CD4-positive, alpha-beta T cell treated with Interleukin-21 for 1 hour (primary cell): Measurements from ENCODE around the gene VIPR2.

Experiments
- DNase-seq: peaks from one replicate; pipeline ENCODE4 v3.0.0-alpha.2; 2020

Gene VIPR2

GRCh38 chr7:159157714-159158113 lies 13.0 kb upstream of the VIPR2 start:
- no peak for DNase-seq

DNA sequence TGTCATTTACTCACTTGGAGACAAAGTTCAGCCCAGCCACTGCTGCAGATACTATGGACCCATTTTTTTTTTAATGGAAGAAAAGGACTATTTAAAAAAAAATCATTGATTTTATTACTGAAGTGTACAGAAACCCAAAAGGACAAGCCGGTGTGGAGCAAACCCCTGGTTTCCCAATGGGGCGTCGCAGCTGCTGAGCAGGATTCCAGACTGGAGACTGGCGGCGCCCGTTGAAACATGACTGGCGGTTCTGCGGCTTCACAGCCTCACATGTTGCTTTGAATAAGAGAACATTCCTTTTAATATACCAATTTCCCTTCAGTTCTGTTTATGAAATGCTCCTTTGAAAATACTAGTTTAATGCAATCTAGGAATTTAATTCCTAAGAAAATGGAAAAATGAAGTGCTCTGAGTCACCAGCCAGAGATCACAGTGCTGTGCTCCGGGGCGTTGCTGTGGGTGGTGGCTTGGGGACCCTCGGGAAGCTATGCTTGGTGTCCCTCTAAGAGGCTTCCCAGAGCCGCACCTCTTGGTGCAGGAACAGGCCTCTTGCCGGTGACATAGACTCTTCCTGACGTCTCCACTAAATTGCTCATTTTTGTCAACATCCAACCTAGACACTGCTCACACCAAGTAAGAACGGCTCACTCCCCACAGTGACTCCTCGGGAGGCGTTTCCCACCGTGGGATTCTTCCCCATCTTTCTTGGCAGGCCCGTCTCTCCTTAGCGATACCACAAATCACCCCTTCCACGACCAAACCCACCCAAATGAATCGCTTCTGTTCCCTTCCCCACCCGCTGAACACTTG lies 12.0 kb upstream of the VIPR2 start:
- DNase-seq = no peak

- DNase-seq = no peak
Observed at GRCh38 chr7:159155410-159155809, 10.7 kb upstream of the VIPR2 start.

- no peak for DNase-seq
Observed at GRCh38 chr7:159154243-159154642, 9.6 kb upstream of the VIPR2 start.

DNA sequence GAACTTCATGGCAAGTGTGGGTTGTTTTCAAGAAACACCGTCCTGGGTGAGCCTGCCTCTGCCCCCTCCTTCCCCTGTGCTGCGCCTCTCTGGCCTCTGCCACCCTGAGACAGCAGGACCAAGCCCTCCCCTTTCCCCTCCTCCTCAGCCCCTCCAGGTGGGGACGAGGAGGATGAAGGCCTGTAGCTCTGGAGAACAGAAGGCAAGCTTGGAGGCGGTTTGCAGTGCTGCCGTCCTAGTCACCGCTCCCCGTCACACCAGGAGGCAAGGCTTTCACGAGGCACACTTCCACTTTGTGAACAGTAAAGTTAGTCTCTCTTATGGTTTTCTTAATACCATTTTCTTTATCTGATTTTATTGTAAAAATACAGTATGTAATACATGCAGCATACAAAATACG lies 8.8 kb upstream of the VIPR2 start:
- no peak for DNase-seq

- DNase-seq = no peak
Observed at GRCh38 chr7:159152816-159153215, 8.1 kb upstream of the VIPR2 start.

GRCh38 chr7:159151231-159151630 lies 6.6 kb upstream of the VIPR2 start:
- DNase-seq = no peak

GRCh38 chr7:159149488-159149887 lies 4.8 kb upstream of the VIPR2 start:
- no peak for DNase-seq

GRCh38 chr7:159148430-159149395 lies 4.0 kb upstream of the VIPR2 start:
- no peak for DNase-seq

DNA sequence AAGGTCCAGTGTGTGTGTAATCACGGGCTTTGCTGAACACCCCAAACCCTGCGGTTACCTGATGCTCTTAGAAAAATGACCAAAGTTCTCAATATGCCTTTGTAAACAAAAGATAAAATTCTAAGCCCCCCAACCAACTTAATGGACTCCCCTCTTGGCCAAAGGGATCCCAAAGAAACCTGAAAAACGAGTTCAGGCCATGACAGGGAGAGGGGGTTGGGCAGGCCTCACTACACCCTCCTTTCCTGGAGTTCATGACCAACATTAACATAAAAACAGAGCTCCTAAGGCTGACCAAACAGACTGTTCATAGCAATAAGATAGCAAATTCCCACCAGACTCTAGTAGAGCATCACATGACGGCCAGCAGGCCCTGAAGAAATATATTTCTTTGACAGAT lies 3.0 kb upstream of the VIPR2 start:
- DNase-seq = no peak

DNA sequence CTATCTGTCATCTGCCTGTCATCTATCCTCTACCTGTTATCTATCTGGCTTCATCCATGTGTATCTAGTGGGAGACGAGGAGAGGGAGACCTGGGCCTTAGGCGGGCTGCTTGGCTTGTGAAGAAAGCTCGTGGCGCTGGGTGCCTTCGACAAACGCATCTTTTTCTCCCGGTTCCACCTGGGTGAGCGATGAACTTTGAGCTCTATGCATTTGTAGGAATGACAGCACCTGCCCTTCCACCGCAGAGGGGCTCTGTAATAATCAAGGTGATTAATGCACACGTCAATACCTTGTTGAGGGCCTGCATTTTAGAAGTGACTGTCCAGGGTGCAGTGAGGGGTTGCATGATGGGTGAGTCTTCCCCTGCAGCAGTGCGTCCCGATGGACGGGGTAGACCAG lies 2.6 kb upstream of the VIPR2 start:
- no peak for DNase-seq

- DNase-seq = no peak
Observed at GRCh38 chr7:159146084-159146858, 1.6 kb upstream of the VIPR2 start.

DNA sequence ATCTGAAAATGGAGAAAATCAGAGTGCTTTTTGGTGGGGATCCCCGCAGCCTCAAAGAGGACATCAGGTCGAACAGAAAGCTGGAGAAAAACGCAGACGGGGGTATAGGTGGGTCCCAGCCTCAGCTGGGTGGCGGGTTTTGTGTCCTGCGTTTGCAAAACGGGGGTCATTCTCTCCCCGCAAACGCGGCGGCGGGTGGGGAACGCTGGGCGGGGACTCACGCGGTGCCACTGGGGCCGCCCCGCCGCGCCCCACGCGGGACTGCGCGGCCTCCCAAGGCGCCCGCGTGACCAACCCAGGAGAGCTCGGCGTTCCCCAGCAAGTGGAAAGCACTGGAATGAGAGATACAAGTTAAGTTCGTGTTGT lies 806 bp upstream of the VIPR2 start:
- no peak for DNase-seq

DNA sequence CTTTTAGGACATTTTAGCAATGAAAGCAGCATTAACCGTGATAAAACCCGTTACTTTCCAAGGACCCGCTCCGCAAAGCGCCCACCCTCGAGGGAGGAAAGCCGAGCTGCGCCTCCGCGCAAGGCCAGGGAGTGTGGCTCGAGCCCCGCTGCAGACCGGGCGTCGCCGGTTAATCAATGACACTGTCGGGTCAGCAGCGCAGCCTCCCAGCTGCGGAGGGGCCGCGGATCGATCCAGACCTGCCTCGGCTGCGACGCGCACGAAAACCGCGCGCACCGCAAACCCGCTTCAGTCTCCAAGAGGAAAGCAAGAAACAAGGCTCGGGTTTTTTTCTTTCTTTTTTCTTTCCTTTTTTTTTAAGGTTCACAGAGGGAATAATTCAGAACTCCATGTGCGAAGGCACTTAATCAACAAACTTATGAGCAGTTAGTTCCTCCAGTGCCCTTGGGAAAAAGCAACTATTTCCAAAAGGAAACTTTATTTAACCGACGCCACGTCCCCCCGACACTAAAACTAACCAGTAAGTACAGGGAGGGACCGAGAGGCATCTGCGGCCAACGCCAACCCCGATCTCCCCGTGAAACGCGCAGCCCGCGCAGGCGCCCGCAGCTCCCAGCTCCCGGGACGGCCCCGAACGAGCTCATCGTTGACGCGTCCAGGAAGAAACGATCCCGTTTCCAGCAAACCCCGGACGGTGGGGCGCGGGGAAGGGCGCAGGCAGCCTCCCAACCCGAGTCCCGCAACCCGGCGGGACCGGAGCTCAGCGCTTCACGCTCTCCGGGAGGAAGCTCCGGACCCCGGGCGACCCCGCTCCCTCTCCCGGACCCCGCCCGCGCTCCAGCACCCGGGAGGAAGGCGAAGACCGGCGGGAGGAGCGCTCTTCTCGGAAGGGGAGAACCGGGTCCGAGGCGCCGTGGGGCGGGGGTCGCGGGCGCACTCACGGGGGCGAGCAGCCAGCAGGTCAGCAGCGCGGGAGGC lies 598 bp downstream of the VIPR2 start:
- no peak for DNase-seq

- DNase-seq = no peak
Observed at GRCh38 chr7:159142730-159143129, 1.9 kb downstream of the VIPR2 start.

- DNase-seq = no peak
Observed at GRCh38 chr7:159142199-159142598, 2.5 kb downstream of the VIPR2 start.

DNA sequence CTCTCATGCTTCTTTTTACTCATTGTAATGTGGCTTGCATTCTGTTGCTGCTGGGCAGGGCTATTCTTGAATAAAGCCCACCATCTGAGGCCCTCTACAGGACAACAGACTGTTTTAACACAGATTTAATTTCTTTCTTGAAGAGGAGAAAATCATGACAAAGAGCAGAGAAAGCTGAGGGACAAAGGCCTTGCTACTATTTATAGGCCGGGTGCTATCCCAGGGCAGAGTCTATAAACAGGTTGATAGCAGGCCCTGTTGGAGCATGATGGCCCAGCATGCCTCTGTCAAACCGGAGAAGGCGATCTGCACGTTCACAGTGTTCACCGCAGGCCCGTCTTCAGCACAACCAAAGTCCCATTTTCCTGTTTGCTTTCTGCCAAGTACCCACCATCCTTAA lies 3.0 kb downstream of the VIPR2 start:
- no peak for DNase-seq

DNA sequence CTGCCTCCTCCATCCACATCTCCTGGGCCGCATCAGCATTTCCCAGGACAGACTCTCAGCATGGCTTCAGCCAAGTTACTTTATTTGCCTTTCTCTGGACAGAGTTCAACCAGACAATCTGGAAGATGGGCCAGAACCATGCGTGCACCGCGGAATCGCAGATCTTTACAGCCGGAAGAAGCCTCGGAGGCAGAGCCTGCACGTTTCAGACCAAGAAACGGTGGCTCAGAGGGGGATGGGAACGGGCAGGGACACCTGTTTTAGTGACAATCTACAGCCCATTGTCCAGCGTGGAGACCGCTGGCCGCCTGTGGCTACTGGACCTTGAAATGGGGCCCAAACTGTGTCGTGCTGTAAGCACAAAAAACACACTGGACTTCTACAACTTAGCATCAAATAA lies 3.5 kb downstream of the VIPR2 start:
- DNase-seq = no peak

DNA sequence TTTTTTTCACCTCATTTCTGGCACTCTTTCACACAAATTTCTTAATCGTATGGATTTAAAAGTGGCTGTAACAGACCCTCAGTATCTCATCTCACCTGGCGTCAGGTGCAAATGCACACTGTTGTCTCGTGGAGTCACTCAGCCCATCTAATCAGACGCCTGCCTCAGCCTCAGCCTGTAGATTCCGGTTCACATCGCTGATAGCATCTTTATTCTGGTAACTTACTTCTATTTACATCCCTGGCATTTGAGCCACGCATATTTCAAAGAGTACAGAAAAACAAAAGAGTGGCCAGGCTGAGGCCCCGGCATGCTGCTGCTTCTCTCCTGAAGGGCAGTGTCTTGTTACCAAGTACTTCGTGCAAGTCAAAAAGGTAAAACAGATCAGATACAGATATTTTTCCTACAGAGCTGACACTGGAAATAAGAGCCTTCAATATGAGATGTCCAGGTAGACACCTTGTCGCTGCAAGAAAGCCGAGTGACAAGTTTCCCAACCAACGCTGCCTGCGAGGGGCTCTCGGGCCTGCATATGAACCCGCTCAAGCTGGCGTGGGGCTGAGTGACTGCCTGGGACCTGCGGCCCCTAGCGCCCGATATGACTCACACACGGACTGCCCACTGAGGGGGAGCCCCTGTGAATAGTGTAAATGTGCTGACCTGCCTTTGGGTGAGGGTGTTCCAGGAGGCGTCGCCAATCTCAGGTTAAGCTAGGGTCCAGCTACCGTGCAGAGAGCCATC lies 4.3 kb downstream of the VIPR2 start:
- no peak for DNase-seq

- DNase-seq = no peak
Observed at GRCh38 chr7:159139639-159140038, 5.0 kb downstream of the VIPR2 start.

DNA sequence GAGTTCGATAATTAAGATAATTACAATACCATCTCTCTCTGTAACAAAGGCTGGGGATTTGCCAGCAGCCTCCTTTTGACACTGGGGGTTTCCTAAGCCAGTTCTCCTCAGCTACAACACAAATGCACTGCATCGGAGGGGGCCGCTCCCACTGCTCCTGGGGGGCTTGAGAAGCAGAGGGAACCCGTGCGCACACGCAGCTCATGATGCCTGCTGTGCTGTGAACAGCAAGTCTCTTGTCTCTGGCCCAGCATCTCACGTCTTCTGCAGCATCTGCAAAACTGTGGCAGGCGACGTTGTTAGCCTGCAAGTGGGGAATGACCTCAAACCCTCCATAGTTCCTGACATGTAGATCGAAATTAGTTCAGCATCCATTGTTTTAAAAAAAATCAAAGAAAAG lies 5.5 kb downstream of the VIPR2 start:
- DNase-seq = no peak
